A673 (cell line): ENCODE results near the gene STXBP5. TPM values are rescaled to one million over a fixed set of nuclear protein-coding genes. Genes with fewer than 3 reads are reported as not detected.

Source experiments
- BruUV-seq: library from RNA; stranded (reverse); fragments of 400-500 nt; replicated peaks from 2 replicates; lab custom pipeline; 2021; lab: Mats Ljungman, UMichigan
- CTCF ChIA-PET: fragments of 300-600 bp; sonication (Branson Sonifier 250); formaldehyde crosslinking; loops from one replicate; lab custom pipeline; 2022; ENCODE audit warnings: antibody characterized with exemption; lab: Charles Lee
- POLR2A ChIA-PET: fragments of 300-600 bp; sonication (Branson Sonifier 250); formaldehyde crosslinking; loops from one replicate; lab custom pipeline; 2022; ENCODE audit warnings: antibody characterized with exemption; ENCODE audit not compliant: low non-redundant PET; lab: Charles Lee
- DNase-seq: peaks from one replicate; pipeline ENCODE4 v3.0.0-alpha.2; 2015; ENCODE audit warnings: low spot score
- H3K27ac ChIP-seq: fragments of 200-600 bp; sonication (generic); 2 replicates; pipeline ENCODE4 v1.5.1; 2016; ENCODE audit warnings: mixed run types, low read depth, mild to moderate bottlenecking, mixed read lengths, antibody characterized with exemption, low read length; ENCODE audit not compliant: poor library complexity, severe bottlenecking
- H3K27me3 ChIP-seq: fragments of 200-600 bp; sonication (generic); replicated peaks from 2 replicates; pipeline ENCODE4 v1.6.1; 2017; ENCODE audit warnings: mixed run types, low read depth, mild to moderate bottlenecking, mixed read lengths, antibody characterized with exemption, low read length; ENCODE audit not compliant: insufficient read depth, poor library complexity
- H3K36me3 ChIP-seq: fragments of 200-600 bp; sonication (generic); 2 replicates; pipeline ENCODE4 v1.6.1; 2016; ENCODE audit warnings: mixed run types, mild to moderate bottlenecking, mixed read lengths, antibody characterized with exemption, low read length; ENCODE audit not compliant: insufficient read depth, poor library complexity, severe bottlenecking
- H3K4me1 ChIP-seq: fragments of 200-600 bp; sonication (generic); 2 replicates; pipeline ENCODE4 v1.6.1; 2017; ENCODE audit warnings: mixed run types, mild to moderate bottlenecking, mixed read lengths, antibody characterized with exemption, low read length; ENCODE audit not compliant: insufficient read depth, poor library complexity, severe bottlenecking
- H3K4me3 ChIP-seq: fragments of 200-600 bp; sonication (generic); 2 replicates; pipeline ENCODE4 v1.5.1; 2016; ENCODE audit warnings: low read depth, mixed run types, mild to moderate bottlenecking, mixed read lengths, low read length; ENCODE audit not compliant: poor library complexity, severe bottlenecking
- H3K9me3 ChIP-seq: fragments of 200-600 bp; sonication (generic); 2 replicates; pipeline ENCODE4 v1.6.1; 2016; ENCODE audit warnings: mixed run types, low read depth, mild to moderate bottlenecking, mixed read lengths, antibody characterized with exemption, low read length; ENCODE audit not compliant: poor library complexity, severe bottlenecking
- CTCF ChIP-seq: fragments of 300-800, 200-600 bp; sonication (generic); conservative IDR thresholded peaks from 2 replicates; pipeline ENCODE4 v1.5.1; 2017; ENCODE audit warnings: low read depth, mild to moderate bottlenecking, antibody characterized with exemption, low read length, moderate library complexity, mixed read lengths
- EZH2 ChIP-seq: fragments of 200-600 bp; sonication (generic); IDR thresholded peaks from 2 replicates; pipeline ENCODE4 v1.6.1; 2017; ENCODE audit warnings: borderline replicate concordance, low read depth, mild to moderate bottlenecking, mixed read lengths, antibody characterized with exemption, low read length; ENCODE audit not compliant: poor library complexity, severe bottlenecking
- intact Hi-C: fragments of 100-400 bp; cut with micrococcal nuclease; formaldehyde crosslinking; loops from one replicate; pipeline ENCODE4 v1.10.0; 2022; ENCODE audit not compliant: unreplicated experiment
- total RNA-seq: library from RNA; stranded (reverse); gene quantifications from 2 replicates; pipeline ENCODE4 v1.2.3, GENCODE V29; 2021

STXBP5 gene
- total RNA-seq, 1 experiment from 2014 or later, result 14.5 TPM

GRCh38 chr6:147287869-147288271, 83.7 kb downstream of the STXBP5 start:
- ChIA-PET CTCF (no interaction called here), POLR2A (no interaction called here)
- H3K27ac ChIP-seq, result no peak overlapping the region
- no peaks in the 10 kb centered on the region for H3K4me1 ChIP-seq
- TF ChIP-seq CTCF (no peak), EZH2 (no peak)
- no peaks in the 10 kb centered on the region for H3K36me3 ChIP-seq
- H3K27me3 ChIP-seq, result no peaks in the 10 kb centered on the region
- DNase-seq, result peak; percentile 3
- no peak overlapping the region for H3K4me3 ChIP-seq
- no peaks in the 10 kb centered on the region for H3K9me3 ChIP-seq
- no TSS peak for BruUV-seq
- intact Hi-C loops, result no loop called here

GRCh38 chr6:147297124-147297523, 92.9 kb downstream of the STXBP5 start:
- Histone ChIP-seq H3K27ac (no peak overlapping the region), H3K4me3 (no peak overlapping the region), H3K27me3 (no peaks in the 10 kb centered on the region), H3K36me3 (no peaks in the 10 kb centered on the region), H3K9me3 (peaks cover 10% of the 10 kb centered on the region), H3K4me1 (no peaks in the 10 kb centered on the region)
- ChIA-PET POLR2A (no interaction called here), CTCF (no interaction called here)
- TF ChIP-seq CTCF, result no peak
- no peak for TF ChIP-seq EZH2
- no TSS peak for BruUV-seq
- intact Hi-C loops, result no loop called here
- DNase-seq, result no peak

GRCh38 chr6:147297663-147298316, 93.6 kb downstream of the STXBP5 start:
- Histone ChIP-seq H3K27me3 (no peaks in the 10 kb centered on the region), H3K9me3 (peaks cover 10% of the 10 kb centered on the region), H3K27ac (no peak overlapping the region), H3K36me3 (no peaks in the 10 kb centered on the region), H3K4me1 (no peaks in the 10 kb centered on the region), H3K4me3 (no peak overlapping the region)
- intact Hi-C loops, result no loop called here
- POLR2A ChIA-PET, result no interaction called here
- DNase-seq, result no peak
- no TSS peak for BruUV-seq
- no peak for TF ChIP-seq CTCF
- no peak for TF ChIP-seq EZH2
- CTCF ChIA-PET, result no interaction called here
